Cardiac ventricle fibroblast (primary cell): ENCODE results near the gene ACAD8. TPM values are rescaled to one million over a fixed set of nuclear protein-coding genes. Genes with fewer than 3 reads are reported as not detected.

Source experiments
- total RNA-seq: library from RNA; depleted of rRNA; stranded (reverse); fragments of >200 nt; gene quantifications from 2 replicates; pipeline ENCODE4 v1.2.3, GENCODE V29; 2015

The ACAD8 gene
- total RNA-seq = 13.1 and 13.2 TPM in 2 replicates

GRCh38 chr11:134253188-134253993 is at the start of gene ACAD8, which contains the start of gene THYN1:
Gene ACAD8 (plus strand): TSS chr11:134253568. CDS start chr11:134253601, 33 bp downstream.
Gene THYN1 (minus strand): TSS chr11:134253352. CDS start chr11:134252882, 470 bp downstream.

DNA sequence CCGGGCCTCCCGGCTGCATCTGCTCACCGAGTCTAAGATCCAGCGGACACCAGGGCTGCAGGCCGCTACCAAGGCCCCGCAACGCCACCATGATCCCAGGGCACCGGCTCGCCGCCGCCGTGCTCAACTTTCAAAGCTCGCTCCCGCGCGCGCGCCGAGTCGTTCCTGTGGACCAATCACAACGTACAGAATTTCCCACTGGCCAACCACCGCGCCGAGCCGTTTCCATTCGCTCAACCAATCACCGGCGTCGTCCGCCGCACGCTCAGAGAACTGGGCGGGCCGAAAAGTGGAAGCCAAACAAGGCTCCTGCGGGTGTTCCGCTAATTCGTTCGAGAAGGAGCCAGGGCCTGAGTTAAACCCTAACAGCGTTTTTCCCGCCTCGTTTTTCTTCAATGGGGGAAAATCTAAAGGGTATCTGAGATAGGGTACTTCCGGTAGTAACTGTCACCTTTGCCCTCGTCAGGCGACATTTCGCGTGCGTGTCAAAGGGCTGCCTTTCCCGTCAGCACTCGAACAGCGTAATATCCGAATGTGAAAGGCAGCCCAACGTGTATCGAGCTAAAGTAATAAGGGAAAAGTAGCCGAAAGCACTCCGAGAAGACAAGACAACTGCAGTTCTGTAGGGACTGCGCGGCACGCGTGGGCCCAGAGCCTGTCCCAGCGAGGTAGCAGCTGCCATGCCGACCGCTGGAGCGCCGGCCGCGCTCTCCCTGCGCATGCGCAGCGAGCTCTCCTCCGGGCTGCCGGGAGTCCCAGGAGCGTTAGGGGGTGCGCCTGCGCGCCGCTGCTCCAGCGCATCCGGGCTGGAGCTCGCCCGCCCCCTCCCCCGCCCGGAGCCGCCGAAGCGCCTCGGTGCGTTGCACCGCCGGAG is 29.3 kb upstream of the ACAD8 start, which contains the start of the genes NCAPD3 and VPS26B:
NCAPD3 (minus strand) TSS at position 132 of the 874 bp plus-strand sequence; CDS start at position 91, 41 bp downstream.
VPS26B (plus strand) TSS at position 836 of the 874 bp plus-strand sequence. CDS start 452 bp downstream, outside the sequence.

DNA sequence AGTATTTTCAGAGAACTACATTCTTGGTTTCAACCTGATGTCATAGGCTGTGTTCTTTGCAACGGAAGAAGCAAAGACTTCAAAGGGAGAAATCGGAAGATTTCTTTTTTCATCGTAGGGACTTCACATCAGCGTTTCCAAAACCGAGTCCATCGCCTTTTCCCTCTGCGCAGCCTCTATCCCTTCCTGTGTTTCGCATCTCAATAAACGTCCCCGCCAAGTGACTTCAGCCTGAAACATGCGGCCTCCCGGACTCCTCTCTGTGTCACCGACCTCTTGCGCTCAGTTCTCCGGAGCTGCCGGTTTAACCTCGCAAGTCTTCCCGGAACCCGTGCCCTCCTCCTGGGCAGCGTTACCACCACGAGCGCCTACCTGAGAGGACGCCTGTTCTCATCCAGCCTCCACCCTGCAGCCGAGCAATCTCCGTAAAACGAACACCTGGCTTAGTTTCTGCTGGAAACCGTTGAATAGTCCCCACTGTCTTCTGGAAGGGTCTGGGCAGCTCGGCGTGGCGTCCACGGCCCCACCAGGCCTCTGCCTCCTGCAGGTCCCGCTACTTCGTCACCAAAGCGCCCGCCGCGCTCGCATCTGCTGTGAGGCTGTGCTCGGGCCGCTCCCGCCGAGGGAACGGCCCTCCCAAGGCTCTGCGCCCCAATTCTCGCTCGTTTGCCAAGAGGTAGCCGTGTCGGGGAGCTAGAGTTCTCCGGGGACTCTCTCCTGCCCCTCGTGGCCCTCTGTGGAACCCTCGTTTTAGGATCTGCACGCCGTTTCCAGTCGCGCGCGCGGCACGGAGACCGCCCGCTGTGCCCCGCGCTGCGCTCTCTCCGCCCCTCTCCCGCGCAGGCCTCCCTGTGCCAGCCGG is 22.4 kb downstream of the ACAD8 start, which contains the start of gene GLB1L3:
GLB1L3 (plus strand) TSS at position 846 of the 862 bp plus-strand sequence. CDS start 362 bp downstream, outside the sequence.

Other genes with a start within 250 kb of the ACAD8 start
- 37.3 TPM in 2 replicates for gene JAM3, start 184.5 kb upstream of the ACAD8 start, total RNA-seq
- 5.5 and 7.2 TPM in 2 replicates for gene NCAPD3, start 29.6 kb upstream of the ACAD8 start, total RNA-seq
- 38.0 and 51.4 TPM in 2 replicates for gene VPS26B, start 28.9 kb upstream of the ACAD8 start, total RNA-seq
- 39.8 and 48.6 TPM in 2 replicates for gene THYN1, start 216 bp upstream of the ACAD8 start, total RNA-seq
- not detected in 2 replicates for gene GLB1L3, start 22.8 kb downstream of the ACAD8 start, total RNA-seq
- 1.7 and 2.9 TPM in 2 replicates for gene GLB1L2, start 78.4 kb downstream of the ACAD8 start, total RNA-seq
- gene B3GAT1, start 158.7 kb downstream of the ACAD8 start, total RNA-seq = not detected in 2 replicates